Measurements from ENCODE around the gene RTL5.

- TF ChIP-seq CTCF (conservative IDR thresholded peaks at IDR 0.05 in 1 of 2, IDR thresholded peaks at IDR 0.05 in 1 of 2; ENCODE audit: low read depth in 1 of 2, low read length in 2 of 2) (no peak), EZH2 (IDR thresholded peaks at IDR 0.05; ENCODE audit: low read length, missing control alignments) (no peak)
Measured at GRCh38 chrX:72141372-72142004, 9.8 kb upstream of the RTL5 start.
